Activated CD4-positive, alpha-beta T cell treated with anti-CD3 and anti-CD28 coated beads, Interleukin-2, amount 50 U/mL, for 16 hours (primary cell): ENCODE measurements around the gene ENTR1.
"Not testable (repeated sequence)": the region's sequence is repeated elsewhere in the genome, so short reads cannot be mapped to it uniquely, and the experiment has no call there.

Experiments used
- DNase-seq: peaks from one replicate; pipeline ENCODE4 v3.0.0-alpha.2; 2020

Gene ENTR1

GRCh38 chr9:136438548-136439480 lies 28.4 kb upstream of the ENTR1 start:
- DNase-seq: peak; percentile 67

DNA sequence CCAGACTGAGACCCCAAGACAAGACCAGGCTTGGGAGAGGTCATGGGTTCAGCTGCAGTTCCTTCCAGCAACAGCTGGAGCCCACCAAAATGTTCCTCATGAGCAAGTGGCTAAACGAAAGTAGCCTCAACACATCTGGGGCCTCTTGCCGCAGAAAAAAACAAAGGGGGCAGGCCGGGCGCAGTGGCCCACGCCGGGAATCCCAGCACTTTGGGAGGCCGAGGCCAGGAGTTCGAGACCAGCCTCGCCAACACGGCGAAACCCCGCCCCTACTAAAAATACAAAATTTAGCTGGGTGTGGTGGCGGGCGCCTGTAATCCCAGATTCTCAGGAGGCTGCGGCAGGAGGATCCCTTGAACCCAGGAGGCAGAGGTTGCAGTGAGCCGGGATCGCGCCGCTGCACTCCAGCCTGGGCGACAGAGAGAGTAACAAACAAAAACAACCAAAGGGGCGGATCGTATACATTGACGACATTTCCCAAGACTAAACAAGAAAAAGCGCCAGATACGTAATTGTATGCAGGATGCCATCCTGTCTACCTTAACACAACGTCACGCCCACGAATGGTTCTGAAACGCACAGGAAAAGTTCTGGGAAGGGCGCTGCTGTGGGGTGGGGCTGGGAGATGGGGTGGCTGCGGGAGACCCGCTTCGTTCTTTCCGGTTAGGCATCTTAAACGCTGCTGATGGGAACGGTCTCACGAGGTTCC lies 27.6 kb upstream of the ENTR1 start:
- DNase-seq: no peak

GRCh38 chr9:136437430-136437829 lies 27.0 kb upstream of the ENTR1 start:
- DNase-seq: no peak

GRCh38 chr9:136436055-136436634 lies 25.7 kb upstream of the ENTR1 start:
- DNase-seq: no peak

DNA sequence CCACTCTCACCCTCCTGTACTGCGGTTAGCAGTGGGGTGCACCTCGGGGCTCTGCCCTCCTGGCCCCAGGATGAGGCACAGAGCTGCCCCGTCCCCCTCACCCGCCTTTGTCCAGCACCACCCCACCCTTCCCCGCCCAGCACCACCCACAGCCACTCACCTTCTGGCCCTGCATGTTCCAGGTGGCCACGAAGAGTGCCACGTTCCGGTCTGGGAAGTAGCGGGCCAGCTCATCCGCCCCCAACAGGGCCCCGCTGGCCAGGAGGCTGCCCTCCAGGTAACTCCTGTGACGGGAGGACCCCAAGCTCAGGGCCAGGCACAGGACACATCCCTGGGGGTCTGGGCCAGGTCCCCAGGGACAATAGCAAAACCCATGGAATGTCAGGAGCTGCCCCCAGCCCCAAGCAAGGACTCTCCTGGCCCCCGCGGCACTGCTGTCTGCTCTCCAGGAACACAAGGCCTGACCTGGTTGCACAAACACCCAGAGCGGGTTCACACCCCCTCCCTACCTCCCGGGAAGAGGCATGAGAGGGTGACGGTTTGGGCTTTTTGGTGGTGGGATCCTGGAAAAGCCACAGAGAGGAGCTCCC lies 24.3 kb upstream of the ENTR1 start:
- DNase-seq: no peak

GRCh38 chr9:136433849-136434579 lies 23.6 kb upstream of the ENTR1 start:
- no peak for DNase-seq

DNA sequence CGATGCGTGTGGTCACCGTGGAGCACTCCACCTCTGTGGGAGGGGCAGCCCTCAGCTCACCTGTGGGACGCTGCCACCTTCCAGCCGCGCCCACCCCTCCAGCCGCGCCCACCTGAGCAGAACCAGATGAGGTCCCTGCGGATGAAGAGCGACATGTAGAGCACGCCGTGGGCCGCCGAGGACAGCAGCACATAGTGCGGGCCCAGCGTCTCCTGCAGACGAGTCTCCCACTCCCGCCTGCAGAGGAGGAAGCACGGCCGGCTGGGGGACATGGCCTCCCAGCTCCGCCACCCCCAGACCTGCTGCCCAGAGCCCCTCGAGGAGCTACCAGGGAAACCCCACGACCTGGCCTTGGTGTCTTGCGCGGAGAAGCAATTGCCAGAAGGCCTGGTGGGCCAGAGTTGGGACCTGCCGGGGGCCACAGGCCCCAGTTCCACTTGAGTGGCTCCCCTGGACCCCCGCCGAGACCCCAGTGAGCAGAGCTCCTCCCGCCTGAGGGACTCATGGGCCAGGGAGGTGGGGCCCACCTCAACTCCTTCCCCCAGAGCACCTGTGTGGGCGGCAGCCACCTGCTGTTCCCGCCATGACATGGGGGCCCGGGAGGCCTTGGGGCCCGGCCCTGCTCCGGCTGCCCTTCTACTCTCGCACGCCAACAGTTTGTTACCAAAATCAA lies 22.8 kb upstream of the ENTR1 start:
- no peak for DNase-seq

DNA sequence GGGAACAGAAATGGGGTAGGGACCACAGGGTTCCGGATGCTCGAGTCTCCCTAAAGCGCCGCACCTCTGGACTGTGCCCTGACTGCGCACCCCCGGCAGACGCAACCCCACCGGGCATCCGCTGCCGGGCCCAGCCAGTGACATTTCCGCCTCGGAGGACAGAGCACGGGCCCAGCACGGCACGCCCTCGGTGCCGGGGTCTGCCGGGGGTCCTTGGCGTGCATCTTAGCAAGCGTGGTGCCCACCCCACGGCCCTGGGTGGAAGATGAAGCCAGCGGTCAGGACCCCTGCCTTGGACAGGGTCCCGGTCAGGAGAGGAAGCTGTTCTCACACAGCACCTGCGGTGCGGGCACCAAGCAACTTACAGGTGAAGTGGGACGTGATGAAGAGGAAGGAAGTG lies 22.2 kb upstream of the ENTR1 start:
- no peak for DNase-seq

- no peak for DNase-seq
Measured at GRCh38 chr9:136431782-136432350, 21.5 kb upstream of the ENTR1 start.

- no peak for DNase-seq
Measured at GRCh38 chr9:136430588-136431234, 20.3 kb upstream of the ENTR1 start.

DNA sequence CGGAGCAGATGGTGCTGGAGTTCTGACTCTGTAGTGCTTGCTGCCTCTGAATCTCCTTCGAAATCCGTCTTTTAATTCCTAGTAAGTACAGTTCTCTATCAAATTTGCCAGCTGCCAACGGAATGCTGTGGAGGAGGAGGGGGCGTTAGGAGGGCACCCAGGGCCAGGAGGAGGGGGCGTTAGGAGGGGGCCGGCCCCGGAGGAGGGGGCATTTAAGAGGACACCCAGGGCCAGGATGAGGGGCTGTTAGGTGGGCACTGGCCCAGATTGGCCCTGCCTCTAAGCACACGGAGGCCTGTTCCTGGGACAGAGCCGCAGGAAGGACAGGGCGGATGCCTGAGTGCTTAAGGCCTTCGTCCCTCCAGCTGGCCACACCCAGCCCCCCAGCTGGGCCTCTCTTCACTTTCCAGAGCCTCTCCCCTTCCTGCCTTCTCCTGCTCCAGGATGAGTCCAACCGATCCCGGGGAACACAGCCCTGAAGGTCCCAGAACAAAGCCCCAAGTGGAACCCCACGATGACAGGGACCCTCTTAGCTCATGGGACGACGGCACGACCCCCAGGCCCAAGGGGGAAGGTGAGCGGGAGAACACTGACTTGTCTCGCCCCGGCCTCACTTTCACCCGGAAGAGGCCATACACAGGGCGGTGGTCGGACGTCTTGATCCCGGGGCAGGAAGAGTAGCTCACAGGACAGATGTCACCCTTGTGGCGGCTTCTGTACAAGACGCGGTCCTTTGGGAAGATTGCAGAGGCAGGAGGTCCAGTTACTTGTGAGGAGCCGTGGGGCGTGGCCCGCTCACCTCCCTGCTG lies 19.5 kb upstream of the ENTR1 start:
- DNase-seq: no peak

- no peak for DNase-seq
Measured at GRCh38 chr9:136429075-136429628, 18.7 kb upstream of the ENTR1 start.

DNA sequence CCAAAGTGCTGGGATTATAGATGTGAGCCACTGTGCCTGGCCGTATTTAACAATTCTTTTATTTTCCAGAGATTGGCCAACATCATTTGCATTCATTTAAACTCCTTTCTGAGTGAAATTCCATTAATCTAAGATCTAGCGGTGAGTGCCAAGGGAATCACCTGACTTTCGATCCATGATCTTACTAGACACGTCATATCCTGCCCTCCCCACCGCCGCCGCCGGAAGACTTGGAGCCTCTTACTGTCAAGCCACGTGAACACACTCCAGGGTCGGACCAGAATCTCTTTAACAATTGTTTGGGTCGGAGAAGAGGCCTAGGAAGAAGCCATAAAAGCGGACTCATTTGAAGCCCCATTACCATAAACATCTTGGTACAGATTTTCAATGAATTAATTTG lies 16.4 kb upstream of the ENTR1 start:
- DNase-seq: no peak

DNA sequence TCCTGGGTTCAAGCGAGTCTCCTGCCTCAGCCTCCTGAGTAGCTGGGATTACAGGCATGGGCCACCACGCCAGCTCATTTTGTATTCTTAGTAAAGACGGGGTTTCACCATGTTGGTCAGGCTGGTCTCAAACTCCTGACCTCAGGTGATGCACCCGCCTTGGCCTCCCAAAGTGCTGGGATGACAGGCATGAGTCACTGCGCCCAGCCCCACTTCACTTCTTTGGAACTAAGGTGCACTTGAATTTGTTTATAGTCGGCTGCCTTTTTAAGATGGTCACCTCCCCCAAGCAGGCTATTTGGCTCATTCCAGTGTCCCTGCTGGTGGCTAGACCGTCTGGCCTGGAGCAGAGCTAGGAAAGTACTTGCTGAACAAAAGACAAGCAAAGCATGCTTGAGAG lies 15.0 kb upstream of the ENTR1 start:
- not testable (repeated sequence) for DNase-seq

GRCh38 chr9:136424750-136425362 lies 14.4 kb upstream of the ENTR1 start:
- DNase-seq: no peak

- no peak for DNase-seq
Measured at GRCh38 chr9:136423432-136424146, 13.2 kb upstream of the ENTR1 start.

DNA sequence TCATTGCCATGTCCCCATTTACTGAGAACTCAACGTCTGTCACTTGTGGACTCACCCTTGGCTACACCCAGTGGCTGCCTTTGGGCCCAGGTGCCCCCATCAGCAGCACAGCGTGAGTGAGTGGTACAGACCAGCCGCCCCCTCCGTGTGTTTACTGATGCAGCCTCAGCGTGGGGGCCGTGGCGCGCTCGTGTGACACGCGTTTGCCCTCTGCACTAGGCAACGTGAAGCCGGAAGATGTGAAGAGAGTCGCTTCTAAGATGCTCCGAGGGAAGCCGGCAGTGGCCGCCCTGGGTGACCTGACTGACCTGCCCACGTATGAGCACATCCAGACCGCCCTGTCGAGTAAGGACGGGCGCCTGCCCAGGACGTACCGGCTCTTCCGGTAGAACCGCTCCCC lies 12.5 kb upstream of the ENTR1 start:
- DNase-seq: no peak

DNA sequence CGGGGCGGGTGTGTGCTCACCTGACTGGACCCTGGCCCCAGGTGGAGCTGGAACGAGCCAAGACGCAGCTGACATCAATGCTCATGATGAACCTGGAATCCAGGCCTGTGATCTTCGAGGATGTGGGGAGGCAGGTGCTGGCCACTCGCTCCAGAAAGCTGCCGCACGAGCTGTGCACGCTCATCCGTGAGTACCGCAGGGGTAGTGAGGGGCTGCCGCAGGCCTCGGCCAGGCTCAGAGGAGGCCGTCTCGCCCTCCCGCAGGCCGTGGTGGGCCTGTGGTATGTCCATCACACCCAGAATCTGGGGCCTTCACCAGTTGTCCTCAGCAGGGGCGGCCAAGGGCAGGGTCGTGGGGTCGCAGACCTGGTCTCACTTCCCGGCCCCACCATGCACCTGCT lies 11.4 kb upstream of the ENTR1 start:
- no peak for DNase-seq

GRCh38 chr9:136419092-136419420 lies 8.6 kb upstream of the ENTR1 start:
- no peak for DNase-seq
